T1000 (cell line): Measurements from ENCODE around the gene MIPOL1.
"Not testable (repeated sequence)": the region's sequence is repeated elsewhere in the genome, so short reads cannot be mapped to it uniquely, and the experiment has no call there.

Experiments
- DNase-seq: peaks from one replicate; lab custom pipeline; 2025; ENCODE audit warnings: mixed read lengths; lab: John Stamatoyannopoulos, UW

Gene MIPOL1

DNA sequence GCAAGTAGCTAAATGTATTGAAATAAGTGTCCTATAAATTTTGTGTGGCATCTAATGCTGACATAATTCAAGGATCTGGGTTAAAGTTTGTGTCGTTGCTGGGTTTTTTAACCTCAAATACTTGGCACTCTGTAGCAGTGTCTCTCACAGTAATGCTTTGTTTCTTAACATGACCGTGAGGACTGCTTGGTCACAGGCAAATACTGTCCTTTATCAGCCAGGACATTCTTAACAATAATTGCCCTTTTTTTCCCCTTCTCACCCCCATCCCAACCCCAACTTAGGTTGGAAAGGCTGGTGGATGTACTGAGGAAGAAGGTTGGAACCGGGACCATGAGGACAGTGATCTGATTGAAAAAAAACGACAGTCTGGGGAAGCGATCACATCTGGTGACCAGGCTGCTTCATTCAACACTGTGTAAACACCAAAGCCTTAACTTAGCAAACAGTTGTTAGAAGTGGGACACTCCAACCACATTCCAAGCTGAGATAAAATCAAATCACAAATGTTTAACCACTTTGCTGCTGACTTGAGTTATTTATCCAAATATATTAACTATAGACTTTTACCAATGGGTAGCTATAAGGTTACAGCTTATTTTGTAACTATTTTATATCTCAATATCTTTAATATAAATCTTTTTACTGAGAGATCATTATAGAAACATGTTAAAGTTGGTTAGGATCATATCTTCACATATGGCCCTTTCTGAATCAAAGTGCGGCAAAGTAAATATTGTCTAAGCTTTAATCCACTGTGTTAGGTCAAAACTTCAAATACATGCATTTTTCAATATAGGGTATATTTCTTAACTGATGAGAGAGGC, 349.1 kb downstream of the MIPOL1 start:
- no peak for DNase-seq

- DNase-seq, result no peak
Measured at GRCh38 chr14:37550511-37550910, 352.8 kb downstream of the MIPOL1 start.

- DNase-seq, result no peak
Measured at GRCh38 chr14:37551119-37551518, 353.4 kb downstream of the MIPOL1 start.

- DNase-seq, result no peak
Measured at GRCh38 chr14:37553935-37554550, 356.3 kb downstream of the MIPOL1 start.

- DNase-seq, result not testable (repeated sequence)
Measured at GRCh38 chr14:37555596-37555995, 357.9 kb downstream of the MIPOL1 start.

DNA sequence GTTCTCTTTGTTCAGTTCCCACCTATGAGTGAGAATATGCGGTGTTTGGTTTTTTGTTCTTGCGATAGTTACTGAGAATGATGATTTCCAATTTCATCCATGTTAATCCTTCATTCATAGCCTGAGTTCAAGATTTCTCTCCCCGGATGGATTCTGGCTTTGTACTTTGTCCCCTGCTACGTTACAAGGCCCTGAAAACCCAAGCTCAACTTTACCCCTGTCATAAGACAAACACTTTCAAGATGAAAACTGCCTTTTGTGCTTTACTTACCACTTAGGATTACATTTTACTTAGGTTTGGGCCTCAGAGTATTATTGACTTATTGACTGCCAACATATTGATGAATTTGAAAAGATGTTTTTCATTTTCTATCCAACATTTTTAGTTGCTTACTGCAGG, 361.0 kb downstream of the MIPOL1 start:
- DNase-seq, result no peak

DNA sequence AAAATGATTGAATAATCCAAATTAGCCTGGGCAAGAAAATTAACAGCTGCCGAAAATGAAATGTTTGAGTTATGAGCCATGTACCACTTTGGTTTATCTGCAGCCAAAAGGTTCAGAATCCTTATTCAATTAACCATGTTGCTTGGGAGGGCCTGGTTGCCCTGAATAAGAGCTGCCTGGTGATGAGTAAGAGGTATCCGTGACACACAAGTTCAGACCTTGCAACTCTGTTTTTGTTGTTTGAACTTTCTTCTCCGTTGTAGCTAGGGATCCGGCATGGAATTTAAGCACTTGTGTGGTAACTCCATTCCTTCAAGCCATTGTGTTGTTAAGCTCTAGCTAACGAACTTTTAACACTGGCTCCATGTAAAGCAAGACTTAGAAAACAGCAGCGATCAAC, 361.6 kb downstream of the MIPOL1 start:
- DNase-seq, result no peak

GRCh38 chr14:37563189-37563588, 365.5 kb downstream of the MIPOL1 start:
- DNase-seq, result no peak

GRCh38 chr14:37565550-37565949, 367.8 kb downstream of the MIPOL1 start:
- DNase-seq, result no peak

DNA sequence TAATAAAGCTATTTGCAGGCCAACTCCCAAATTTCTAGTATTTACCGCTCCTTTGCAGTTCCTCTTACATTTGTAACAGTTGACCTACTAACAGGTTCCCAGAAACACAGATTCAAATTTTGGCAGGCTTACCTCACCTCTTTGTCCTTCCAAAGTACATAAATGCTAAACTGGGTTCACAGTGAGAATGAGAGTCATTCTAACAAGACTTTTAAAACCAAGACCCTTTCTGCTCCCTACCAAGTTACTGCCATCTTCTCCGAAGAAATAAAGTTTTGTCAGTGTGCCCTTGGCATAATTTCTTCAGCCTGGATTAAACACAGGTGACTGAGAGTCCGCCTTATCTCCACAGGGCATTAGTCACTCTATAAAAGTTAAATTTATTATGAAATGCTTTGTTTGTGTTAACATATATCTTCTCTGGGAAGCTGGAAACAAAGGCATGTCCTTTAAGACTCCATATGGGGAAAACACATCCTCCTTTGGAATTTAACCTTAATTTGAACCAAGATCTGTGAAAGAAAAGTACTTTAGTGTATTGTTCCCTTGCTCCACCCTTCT, 369.2 kb downstream of the MIPOL1 start:
- DNase-seq, result no peak

- DNase-seq, result no peak
Measured at GRCh38 chr14:37569729-37570128, 372.0 kb downstream of the MIPOL1 start.

DNA sequence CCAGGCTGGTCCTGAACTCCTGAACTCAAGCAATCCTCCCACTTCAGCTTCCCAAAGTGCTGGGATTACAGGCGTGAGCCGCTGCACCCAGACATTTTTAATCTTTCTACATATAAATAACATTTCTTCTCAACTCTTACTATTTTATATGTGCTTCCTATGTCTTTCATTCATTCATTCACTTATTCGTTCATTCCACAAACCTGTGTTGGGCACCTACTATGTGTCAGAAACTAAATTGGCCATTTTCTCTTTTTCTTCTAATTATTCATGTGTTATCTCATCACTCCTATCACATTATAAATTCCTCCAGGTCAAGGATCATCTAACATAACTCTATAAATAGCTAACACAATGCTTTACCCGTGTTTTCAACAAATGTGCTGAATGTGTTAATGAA, 373.7 kb downstream of the MIPOL1 start:
- DNase-seq, result no peak

DNA sequence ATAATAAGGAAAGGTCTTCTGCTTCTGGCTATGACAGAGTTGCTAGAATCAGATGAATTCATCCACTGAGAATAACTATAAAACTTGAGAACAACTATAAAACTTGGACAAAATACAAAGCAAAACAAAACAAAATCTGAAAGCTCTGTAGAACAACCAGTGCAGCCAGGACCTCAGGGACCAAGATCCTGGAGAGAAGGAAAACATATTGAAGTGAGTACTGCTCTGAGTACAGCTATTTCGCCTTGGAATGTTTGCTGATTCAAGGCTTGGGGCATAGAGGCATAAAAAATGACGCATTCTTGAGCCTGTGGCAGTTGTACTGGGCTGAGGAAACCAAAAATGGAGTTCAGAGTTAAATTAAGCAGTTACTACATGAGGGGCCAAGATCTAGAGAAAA, 375.6 kb downstream of the MIPOL1 start:
- DNase-seq, result no peak

GRCh38 chr14:37579274-37579673, 381.5 kb downstream of the MIPOL1 start:
- DNase-seq, result no peak

DNA sequence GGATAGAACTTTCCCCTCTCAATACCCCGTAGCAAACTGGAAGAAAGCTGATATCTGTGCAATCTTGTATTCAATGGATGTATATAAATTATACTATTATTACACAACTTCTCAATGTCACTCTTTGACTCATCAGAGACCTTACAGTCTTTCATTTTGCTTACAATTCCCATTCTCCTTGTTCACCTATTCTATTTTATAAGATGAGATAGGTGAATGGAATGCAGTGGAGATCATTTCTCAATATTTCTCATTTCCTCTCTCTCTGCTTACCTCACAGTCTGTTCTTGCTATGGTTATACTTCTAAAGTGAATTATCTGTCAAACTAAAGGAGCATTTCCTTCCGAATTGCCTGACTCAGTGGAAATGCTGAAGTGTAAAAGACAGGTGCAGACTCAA, 382.4 kb downstream of the MIPOL1 start:
- DNase-seq, result no peak

- no peak for DNase-seq
Measured at GRCh38 chr14:37583358-37584210, 385.8 kb downstream of the MIPOL1 start.

- no peak for DNase-seq
Measured at GRCh38 chr14:37584211-37585100, 386.7 kb downstream of the MIPOL1 start.

DNA sequence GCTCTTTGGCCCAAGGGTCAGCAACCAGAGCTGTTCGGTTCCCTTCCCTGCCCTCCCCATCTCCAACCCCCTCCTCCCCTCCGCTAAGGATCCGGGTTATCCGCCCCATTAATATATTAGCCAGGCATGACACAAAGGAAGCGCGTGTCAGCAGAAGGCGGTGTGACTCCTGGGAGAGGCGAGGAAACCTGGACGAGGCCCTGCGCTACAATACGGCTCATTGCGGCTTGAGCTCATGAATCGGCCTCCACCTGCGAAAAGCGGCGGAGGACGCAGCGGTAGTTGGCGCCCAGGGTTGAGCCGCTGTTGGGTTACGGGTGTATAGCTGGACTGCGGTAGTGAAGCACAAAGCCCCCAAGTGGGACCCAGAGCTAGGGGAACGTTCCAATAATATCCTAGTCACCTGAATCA, 387.4 kb downstream of the MIPOL1 start:
- no peak for DNase-seq

DNA sequence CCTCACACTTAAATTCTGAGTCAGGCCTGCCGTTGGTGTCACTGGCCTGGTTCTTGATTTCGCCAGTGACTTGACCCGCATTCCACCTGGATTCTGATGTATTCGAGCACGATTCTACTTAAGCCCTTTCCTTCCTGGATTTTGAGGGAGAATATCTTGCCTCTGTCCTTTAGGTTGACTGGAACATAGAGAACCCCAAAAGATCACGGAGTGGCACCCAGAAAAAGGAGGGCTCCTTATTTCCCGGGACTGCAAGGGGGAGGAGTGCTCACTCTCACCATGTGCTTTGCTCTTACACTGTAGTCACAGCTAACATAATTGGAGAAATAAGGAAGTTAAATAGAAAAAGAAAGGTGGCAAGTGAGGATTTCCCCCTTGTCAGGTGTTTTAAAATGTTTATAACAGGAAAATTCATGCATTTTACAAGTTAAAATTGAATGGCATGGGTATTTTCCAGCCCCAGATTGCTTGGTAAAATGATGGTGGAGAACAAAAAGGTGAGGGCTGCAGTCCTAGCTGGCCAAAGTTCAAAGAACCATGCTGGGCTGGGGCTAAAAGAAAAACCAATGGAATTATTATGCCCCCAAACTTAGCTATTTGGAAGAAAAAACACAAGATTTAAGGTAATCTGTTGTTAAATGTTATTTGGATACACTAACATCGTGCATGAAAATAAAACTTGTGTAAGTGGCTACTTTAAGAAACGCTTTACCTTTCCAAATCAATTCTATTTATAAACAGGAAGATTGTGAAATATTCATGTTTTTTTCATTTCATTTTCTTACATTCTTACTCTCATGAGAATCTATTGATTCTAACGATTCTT, 388.4 kb downstream of the MIPOL1 start:
- DNase-seq, result no peak

DNA sequence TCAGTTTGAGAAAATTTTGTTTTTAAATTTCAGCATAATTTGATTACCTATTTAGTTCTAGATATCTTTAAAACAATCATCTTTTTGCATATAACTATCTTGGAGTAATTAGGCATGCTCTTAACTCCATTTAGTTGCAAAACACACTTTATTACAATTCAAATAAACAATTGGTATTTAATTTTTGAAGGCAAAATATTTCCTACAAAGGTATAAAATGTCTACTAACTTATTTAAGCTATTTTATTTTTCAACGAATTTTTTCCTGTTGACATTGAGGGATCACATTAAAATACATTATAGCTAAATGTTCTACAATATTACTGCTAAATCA, 389.0 kb downstream of the MIPOL1 start:
- no peak for DNase-seq
